Fibroblast of skin of left quadriceps (primary cell): ENCODE measurements around the gene PAPOLG.

Source experiments
- DNase-seq, 2 experiments: peaks; one replicate each; pipeline ENCODE4 v3.0.0-alpha.2; 2013; ENCODE audit warnings: low read depth in 2 of 2

Gene PAPOLG

DNA sequence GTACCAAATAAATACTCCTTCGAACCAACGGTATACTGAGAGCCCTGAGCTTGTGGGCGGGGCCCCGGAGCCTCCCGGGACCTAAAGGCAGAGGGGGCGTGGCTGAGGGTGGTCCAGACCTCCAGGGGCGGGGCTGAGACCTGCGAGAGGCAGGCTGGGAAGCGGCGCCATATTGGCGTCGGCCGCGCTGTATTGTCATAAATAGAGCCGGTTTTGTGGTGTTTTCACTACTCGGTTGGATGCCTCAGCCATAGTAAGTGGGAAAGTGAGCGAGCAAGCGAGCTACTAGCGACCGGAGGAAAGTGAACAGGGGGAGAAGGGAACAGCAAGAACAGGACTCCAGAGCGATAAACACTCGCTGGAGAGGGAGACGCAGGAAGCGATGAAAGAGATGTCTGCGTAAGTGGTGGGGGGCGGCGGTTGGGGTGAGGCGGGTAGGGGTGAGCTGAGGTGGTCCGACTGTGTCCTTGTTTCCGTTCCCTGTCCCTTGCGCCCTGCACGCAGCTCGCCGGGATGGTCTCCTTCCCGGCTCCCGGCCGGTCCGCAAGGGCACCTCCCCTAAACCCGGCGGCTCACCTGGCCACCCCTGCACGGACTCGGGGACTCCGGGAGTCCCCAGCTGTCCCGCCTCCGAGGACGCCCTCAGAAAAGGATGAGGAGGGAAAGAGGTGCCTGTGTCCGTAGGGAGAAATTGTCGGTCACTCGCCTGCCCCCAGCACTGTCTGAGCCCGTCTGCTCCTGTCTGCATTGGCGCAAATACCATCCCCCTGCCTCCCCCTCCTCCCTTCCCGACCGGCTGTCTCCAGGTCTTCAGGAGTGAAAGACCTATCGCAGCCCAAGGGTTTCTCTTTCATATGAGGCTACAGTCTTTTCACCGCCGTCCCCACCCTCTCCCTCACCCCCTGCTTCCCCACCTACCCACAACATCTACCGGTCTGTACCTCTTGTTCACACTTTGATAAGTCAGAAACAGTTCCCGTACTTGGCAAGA, at the start of gene PAPOLG:
PAPOLG (plus strand) TSS at position 172 of the 991 bp plus-strand sequence; CDS start at position 383, 211 bp downstream.
- DNase-seq, result peak; percentile 77 to 78

DNA sequence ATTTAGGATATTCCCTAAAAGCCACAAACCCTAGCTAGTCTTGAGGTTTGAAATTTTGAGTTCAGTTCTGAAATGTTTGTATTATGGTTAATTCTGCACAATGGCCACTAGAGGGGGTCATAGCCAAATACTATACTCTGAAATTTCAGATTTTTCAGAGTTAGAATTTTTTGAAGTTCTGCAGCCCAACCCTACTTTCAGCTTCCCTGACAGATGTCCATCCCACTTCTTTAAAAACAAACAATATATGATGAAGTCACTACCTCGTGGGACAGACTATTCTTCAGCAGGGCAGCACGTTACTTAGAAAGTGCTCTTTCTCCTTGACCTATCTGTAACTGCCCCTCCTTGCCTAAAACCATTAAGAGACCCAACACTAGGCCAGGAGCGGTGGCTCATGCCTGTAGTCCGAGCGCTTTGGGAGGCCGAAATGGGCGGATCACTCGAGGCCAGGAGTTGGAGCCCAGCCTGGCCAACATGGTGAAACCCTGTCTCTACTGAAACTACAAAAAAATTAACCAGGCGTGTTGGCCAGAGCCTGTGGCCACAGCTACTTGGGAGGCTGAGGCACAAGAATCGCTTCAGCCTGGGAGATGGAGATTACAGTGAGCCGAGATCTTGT, 48.2 kb upstream of the PAPOLG start:
- peak; percentile 0 to 5 for DNase-seq

DNA sequence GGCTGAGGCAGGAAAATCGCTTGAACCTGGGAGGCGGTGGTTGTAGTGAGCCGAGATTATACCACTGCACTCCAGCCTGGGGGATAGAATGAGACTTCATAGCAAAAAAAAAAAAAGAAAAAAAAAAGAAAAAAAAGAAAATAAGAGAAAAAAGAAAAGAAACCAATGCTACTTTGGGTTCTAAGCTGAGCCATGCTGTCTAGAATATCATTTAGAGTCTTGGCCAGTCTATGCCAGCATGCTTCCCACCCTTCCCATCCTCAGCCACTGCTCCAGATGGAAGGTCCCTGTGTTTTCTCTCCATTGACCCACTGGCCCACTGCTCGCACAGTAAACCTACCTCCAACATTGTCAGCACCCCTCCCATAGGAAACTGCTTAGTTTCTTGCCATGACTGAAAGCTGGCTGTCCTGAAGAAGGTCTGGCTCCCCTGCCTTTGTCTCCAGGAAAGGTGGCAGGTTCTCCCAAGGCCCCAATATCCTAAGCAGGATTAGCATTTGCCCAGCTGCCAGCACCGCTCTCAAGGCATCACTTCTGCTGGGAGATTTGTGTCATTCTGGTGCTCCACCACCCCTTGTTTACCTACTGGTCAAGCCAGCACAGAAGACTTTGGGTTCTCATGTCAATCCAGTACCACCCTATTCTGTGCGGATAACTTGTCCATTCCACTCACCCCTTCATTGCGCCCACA, 47.3 kb upstream of the PAPOLG start:
- DNase-seq, result no peak

DNA sequence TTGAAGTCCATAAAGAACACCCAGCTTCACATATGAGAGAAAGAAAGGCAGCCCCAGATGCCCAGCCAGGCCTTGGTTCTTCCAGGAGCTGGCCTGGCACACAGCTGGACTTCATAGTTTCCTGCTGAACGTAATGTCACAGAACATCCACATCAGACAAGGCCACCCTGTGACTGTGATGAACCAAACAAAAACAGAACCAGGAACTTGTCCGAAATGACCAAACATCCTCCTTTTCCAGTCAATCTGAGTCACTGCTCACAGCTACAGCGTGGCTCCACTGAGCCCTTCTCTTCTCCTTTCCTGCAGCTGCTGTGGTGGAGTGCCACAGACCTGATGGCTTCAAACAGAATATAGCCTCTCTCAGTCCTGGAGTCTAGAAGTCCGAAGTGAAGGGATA, 45.4 kb upstream of the PAPOLG start:
- no peak for DNase-seq

DNA sequence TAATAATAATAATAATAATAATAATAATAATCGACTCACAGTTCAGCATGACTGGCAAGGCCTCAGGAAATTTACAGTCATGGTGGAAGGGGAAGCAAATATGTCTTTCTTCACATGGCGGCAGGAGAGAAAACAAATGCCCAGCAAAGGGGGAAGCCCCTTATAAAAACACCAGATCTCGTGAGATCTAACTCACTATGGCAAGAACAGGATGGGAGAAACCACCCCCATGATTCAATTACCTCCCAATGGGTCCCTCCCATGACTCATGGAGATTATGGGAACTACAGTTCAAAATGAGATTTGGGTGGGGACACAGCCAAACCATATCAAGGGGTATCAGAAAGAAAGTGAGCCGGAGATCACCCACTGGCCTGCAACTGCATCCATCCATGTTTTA, 40.5 kb upstream of the PAPOLG start:
- no peak for DNase-seq

DNA sequence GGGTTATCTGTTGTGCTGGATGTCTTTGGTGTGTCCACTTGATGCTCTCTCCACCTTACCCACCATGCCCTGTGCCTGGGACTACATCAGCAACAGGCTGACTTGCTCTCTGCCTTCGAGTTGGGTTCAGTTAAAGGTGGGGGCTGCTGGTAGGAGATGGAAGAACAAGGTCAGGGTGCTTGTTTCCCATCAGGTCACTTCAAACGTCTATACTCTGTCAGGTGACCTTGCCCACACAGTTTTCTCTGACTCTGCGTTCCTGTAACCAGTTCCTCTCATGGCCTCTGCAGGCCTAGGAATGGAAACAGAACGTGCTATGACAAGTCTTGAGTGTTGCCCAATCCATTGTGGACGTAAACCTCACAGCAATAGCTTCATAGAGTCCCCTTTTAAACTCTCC, 38.4 kb upstream of the PAPOLG start:
- no peak for DNase-seq

DNA sequence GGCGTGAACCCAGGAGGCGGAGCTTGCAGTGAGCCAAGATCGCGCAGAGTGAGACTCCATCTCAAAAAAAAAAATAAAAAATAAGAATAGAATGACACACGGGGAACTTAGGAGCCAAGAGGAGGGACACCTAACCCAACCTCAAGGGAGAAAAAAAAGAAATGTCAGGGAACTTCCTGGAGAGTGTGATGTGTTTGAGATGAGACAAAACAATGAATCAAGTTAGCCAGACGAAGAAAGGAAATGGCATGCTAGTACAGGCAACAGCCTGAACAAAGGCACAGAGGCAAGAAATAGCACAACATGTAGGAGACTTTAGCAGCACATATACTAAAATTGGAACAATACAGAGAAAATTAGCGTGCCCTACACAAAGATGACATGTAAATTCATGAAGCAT, 36.7 kb upstream of the PAPOLG start:
- DNase-seq, result no peak

DNA sequence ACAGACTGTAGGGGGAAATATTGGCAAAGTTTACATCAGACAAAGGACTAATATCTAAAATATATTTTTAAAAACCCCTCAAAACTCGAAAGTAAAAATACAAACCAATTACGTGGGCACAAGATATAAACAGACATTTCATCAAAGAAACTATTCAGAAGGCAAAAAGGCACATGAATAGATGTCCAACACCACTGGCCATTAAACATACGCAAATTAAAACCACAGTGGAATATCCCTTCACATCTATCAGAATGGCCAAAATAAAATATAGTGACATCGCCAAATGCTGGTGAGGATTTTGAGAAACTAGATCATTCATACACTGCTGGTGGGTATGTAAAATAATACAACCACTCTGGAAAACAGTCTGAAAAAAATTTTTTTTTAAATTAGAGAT, 30.6 kb upstream of the PAPOLG start:
- DNase-seq, result no peak

DNA sequence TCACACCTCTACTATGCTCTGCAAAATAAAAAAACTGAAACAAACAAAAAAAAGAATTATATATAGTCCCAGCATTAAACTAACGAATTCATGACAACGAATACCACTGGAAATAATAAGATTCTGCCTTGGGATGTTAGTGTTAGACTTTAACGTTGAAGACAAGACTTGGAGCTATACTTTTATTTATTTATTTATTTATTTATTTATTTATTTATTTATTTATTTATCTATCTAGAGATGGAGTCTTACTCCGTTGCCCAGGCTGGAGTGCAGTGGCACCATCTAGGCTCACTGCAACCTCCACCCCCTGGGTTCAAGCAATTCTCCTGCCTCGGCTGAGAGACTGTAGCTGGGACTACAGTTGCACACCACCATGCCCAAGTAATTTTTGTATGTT, 27.2 kb upstream of the PAPOLG start:
- DNase-seq, result no peak

DNA sequence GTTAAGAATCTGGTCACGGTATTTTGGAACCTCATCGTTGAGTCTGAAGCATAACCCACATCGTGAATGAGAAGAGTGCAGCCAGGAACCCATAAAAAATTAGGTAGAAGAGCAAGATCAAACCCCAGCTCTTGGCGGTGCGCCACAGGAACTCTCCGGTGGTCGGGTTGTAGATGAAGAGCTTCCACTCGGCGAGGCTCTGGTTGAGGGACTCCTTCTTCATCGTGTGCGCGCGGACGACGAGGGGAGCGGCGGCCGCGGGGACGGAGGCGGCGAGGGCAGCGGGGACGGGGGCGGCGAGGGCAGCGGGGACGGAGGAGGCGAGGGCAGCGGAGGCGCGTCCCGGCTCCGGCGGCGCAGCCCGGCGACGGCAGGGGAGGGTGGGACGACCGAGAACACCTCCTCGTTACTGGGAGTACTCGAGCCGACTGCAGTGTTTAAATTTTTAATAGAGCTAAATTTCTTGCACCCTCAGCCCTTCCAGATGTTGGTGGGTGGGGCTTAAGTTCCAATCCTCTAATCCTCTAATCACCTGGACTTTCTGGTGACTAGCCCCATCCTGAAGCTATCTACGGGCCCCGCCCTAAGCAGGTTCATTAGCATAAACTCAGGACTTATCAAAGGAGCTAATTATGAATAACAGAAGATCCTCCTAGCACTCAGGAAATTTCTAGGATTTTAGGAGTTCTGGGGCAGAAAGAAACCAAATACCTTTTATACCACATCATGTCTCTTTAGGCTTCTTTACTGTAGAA, 20.4 kb upstream of the PAPOLG start:
- DNase-seq, result no peak

DNA sequence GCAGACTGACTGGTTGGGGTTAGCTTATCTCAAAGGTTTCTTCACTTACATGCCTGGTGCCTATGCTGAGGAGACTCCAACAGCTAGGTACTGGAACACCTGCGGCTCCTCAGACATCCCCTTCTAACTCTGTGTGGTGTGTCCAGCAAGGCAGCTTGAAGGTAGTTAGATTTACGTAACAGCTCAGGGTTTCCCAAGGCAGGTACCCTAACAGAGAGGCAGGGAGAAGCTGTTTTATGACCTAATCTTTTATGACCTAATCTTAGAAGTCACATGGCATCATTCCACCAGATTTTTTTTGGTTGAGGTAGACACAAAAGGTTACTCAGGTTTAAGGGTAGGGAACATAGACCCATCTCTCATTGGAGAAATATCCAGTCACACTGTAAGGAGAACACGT, 17.4 kb upstream of the PAPOLG start:
- DNase-seq, result no peak

DNA sequence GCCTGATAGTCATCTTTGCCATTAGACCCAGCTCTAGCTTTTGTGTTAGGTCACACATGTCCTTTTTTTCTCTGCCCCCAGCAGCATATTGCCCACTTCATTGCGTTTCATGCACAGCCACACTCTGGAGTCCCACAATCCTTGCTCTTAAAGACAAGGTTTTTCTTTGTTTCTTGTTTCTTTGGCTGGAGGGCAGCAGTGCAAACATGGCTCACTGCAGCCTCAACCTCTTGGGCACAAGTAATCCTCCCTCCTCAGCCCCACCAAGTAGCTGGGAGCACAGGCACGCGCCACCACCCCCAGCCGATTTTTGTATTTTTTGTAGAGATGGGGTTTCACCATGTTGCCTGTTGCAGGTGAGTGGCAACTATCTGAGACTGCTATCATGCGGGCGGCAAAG, 16.9 kb upstream of the PAPOLG start:
- no peak for DNase-seq

DNA sequence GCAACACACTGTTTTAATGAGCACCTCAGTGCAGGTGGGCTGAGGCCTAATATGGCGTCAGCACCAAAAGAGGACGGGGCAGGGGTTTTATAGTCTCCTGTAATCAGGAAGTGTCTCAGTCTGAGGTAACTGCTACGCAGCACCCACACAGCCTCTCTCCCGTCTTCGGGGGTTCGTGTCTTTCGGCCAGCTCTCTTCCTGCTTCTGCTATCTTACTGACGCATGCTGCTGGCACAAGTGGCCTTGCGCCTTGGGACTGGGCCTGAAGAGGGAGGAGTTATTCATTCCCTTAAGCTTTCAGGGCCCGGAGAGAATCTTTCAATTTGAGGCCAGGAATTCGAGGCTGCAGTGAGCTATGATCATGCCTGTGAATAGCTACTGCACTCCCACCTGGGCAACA, 14.5 kb upstream of the PAPOLG start:
- no peak for DNase-seq

DNA sequence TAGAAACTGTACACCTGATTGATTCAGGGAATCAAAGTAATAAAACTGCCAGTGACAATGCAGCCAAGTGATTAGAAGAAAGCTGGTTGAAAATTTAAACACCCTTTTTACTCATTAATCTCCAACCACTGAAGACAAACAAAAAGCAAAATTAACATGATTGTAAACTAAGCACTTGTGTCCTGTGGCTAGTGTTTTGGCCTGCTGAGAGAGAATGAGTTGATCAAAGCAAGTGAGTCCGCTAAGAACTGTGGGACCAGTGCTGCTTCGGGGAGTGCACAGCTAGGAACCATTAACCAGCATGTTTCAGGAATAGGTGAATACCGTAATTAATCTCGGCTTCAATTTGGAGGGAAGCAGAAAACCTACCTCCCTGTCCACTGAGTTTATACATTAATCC, 13.6 kb upstream of the PAPOLG start:
- DNase-seq, result no peak

DNA sequence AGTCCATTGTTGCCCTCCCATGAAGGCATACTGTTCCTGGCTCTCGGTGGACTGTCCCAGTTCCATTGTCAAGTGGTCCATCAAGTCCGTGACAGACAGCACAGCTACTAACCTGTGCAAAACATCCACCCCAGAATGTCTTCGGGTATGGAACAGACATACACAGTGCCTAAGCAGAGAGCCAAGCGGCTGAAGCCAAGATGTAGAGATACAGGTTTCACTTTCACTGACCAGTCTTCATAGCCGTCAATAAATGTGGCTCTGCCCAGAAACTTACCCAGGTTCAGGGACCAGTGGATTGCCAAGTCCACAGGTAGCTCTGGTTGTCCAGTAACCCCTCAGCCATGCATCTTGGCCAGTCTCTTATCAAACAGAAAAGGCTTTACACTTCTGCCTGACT, 10.7 kb upstream of the PAPOLG start:
- DNase-seq, result no peak

DNA sequence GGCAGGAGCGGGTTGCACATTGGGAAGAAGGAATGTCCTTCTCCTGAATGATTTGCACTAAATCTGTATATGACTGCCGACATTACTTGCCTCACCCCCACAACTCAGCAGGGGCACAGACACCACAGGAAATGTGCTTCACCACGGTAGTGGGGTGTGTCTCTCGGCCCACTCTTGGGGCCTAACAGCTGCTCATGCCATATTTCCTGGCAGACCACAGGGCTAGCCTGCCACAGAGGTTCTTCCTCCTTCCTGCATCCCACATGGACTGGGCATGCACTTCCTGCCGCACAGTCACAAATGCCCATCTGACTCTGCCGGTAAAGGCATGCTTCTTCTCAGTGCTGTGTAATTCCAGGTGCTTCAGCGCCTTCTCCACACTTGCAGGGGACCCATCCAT, 10.3 kb upstream of the PAPOLG start:
- DNase-seq, result no peak

DNA sequence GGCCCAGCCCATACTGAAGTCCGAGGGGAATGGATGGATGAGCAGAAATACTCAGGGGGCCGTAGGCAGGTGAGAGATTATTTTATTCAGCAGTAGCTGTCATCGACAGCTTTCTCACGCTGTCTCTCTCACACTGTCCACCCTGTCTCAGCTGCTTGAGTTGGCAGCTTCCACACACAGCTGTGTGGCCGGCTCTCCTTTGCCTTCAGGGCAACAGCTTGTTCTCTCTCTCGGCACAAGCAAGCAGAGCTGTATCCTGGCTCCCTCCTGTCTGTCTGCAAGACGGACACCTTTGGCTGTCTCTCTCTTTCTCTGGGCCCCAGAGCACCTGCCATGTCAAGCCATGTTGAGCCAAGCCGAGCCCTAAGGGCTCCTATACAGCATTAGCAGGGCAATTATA, 9.8 kb upstream of the PAPOLG start:
- no peak for DNase-seq

DNA sequence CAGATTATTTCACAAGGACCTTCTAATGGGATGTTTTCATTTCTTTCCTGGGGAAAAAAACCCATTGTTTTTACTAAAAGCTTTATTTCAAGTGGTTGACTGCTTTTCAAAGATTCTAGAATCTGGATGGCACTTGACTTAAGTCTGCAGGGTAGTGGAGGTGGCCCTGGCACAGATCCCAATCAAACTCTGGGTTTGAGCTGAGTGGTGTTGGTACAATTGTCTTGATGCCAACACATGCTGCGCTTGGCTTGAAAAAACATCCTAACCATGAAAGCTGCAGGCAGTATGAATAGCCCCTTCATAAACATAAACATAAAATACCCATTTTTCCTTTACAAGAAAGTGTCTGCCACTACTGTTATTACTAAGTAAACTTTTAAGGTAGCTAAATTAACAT, 3.6 kb downstream of the PAPOLG start:
- DNase-seq, result no peak

DNA sequence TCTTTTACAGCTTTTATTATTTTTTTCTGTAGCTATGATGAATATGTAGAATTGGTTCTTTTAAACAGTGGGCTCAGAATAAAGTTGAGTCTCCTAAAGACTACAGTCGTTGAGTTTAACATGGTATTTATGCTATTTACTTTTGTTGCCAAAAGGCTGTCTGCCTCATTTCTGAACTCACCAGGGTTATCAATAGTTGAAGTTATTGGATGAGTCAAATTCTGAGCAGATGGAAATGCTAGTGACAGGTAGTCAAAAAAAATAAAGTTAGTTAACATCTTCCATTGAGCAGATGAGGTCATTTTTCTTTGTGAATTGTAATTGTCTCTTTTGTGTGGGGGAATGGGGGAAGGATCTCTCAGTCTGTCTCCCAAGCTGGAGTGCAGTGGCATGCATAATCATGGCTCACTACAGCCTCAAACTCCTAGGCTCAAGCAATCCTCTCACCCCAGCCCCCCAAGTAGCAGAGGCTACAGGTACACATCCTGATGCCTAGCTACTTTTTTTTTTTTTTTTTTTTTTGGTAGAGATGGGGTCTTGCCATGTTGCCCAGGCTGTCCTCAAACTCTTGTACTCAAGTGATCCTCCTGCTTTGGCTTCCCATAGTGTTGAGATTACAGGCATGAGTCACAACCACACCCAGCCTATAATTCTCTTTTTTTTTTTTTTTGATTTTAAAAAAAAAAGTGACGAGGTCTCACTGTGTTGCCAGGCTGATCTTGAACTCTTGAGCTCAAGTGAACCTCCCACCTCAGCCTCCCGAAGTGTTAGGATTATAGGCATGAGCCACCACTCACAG, 8.9 kb downstream of the PAPOLG start:
- no peak for DNase-seq

DNA sequence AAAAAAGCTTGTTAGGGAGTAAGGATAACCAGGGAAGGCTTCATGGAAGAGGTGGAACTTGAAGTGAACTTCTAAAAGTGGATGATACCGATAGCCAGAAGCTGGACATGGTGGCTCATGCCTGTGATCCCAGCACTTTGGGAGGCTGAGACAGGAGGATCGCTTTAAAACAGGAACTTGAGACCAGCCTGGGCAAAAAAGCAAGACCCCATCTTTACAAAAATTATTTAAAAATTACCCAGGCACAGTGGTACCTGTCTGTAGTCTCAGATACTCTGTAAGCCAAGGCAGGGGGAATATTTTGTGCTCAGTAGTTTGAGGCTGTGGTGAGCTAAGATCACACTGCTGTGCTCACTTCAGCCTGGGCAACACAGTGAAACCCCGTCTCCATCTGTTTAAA, 10.2 kb downstream of the PAPOLG start:
- DNase-seq, result no peak

DNA sequence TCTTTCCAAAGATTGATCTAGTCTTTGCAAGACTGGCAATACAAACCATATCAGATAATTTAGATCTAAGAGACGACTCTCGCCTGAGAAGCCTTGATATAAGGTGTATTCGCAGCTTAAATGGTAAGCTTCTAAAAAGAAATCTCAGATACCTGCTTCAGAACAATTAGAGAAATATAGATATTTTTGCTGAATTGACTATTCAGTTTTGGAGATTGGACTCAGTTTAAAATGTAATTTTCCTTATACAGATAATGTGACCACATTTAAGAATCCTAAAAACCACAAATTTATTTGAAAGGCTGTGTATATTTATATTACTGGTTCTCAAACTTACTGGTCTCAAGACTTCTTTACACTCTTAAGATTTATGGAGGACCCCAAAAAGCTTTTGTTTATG, 15.4 kb downstream of the PAPOLG start:
- no peak for DNase-seq
